Caki2 (cell line): ENCODE measurements around the gene PROCR. TPM values are rescaled to one million over a fixed set of nuclear protein-coding genes. Genes with fewer than 3 reads are reported as not detected.
"Not testable (repeated sequence)": the region's sequence is repeated elsewhere in the genome, so short reads cannot be mapped to it uniquely, and the experiment has no call there.

Source experiments
- DNase-seq: peaks from one replicate; pipeline ENCODE4 v3.0.0-alpha.2; 2015; ENCODE audit warnings: low read depth
- in situ Hi-C: cut with HindIII; loops from 2 replicates; pipeline ENCODE4 v1.10.0; 2016; ENCODE audit warnings: low sequenced_read_pairs, low pct_unique_long_range_greater_than_20kb, mixed read lengths
- total RNA-seq: library from RNA; depleted of rRNA; stranded (reverse); fragments of >200 nt; shearing (Covaris generic); gene quantifications from 2 replicates; pipeline ENCODE4 v1.2.3, GENCODE V29; 2014; ENCODE audit warnings: low replicate concordance

PROCR gene
- total RNA-seq, 1 experiment from 2014 or later, result 30.9 TPM

- DNase-seq, result no peak
- in situ Hi-C loops, result no loop called here
Measured at GRCh38 chr20:35155936-35156335, 15.9 kb upstream of the PROCR start.

- in situ Hi-C loops, result no loop called here
- DNase-seq, result no peak
Measured at GRCh38 chr20:35156978-35157377, 14.9 kb upstream of the PROCR start.

- DNase-seq, in situ Hi-C loops: not testable (repeated sequence)
Measured at GRCh38 chr20:35160341-35160740, 11.5 kb upstream of the PROCR start.

- in situ Hi-C loops, DNase-seq: not testable (repeated sequence)
Measured at GRCh38 chr20:35164531-35164930, 7.3 kb upstream of the PROCR start.

GRCh38 chr20:35165221-35166185 is 6.4 kb upstream of the PROCR start:
- no peak for DNase-seq
- in situ Hi-C loops, result no loop called here

- in situ Hi-C loops, result no loop called here
- no peak for DNase-seq
Measured at GRCh38 chr20:35166242-35166830, 5.5 kb upstream of the PROCR start.

GRCh38 chr20:35167787-35168186 is 4.1 kb upstream of the PROCR start:
- no peak for DNase-seq
- in situ Hi-C loops, result no loop called here

GRCh38 chr20:35168701-35169409 is 3.0 kb upstream of the PROCR start:
- DNase-seq, in situ Hi-C loops: not testable (repeated sequence)

GRCh38 chr20:35171438-35171752 is 477 bp upstream of the PROCR start:
- DNase-seq, result no peak
- in situ Hi-C loops, result no loop called here

GRCh38 chr20:35172434-35172806 is 548 bp downstream of the PROCR start:
- in situ Hi-C loops, result no loop called here
- no peak for DNase-seq

GRCh38 chr20:35173576-35174192 is 1.8 kb downstream of the PROCR start:
- DNase-seq, result no peak
- in situ Hi-C loops, result no loop called here

GRCh38 chr20:35174458-35175216 is 2.8 kb downstream of the PROCR start:
- no peak for DNase-seq

GRCh38 chr20:35176132-35176531 is 4.3 kb downstream of the PROCR start:
- no peak for DNase-seq
- in situ Hi-C loops, result loop anchor here (25.0 kb wide), 1 partner anchor 339 kb away; the partner anchor contains the start of gene NCOA6

More at GRCh38 chr20:35174458-35175216, 2.8 kb downstream of the PROCR start:
- in situ Hi-C loops, result loop anchor here (25.0 kb wide), 1 partner anchor 337 kb away; the partner anchor contains the start of gene NCOA6

- in situ Hi-C loops, result loop anchor here (25.0 kb wide), 1 partner anchor 342 kb away; the partner anchor contains the start of gene NCOA6
- no peak for DNase-seq
Measured at GRCh38 chr20:35179292-35180212, 7.7 kb downstream of the PROCR start.

- no peak for DNase-seq
- in situ Hi-C loops, result loop anchor here (25.0 kb wide), 1 partner anchor 343 kb away; the partner anchor contains the start of gene NCOA6
Measured at GRCh38 chr20:35180266-35180665, 8.4 kb downstream of the PROCR start.

GRCh38 chr20:35181731-35182130 is 9.9 kb downstream of the PROCR start:
- no peak for DNase-seq
- in situ Hi-C loops, result loop anchor here (25.0 kb wide), 1 partner anchor 344 kb away; the partner anchor contains the start of gene NCOA6
